Measurements from ENCODE around the gene CTSO.

DNA sequence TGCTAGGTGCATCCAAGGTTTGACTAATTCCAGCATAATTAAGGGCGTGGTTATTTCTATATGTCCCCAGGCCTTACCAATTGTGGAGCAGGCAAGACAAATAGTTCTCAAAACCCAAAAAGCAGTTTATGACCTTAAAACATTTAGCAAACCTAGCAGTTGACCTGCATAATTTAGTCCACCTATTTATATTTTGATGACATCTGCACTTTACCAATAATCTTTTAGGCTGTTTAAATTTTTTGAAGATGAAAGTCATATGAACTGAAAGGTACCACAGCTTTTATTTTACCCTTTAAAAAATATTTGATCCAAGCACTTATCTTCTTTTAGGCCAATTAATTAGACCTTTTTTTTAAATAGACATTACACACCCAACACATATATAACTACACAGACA lies 77.8 kb downstream of the CTSO start:
- TF ChIP-seq, protein P1, sequence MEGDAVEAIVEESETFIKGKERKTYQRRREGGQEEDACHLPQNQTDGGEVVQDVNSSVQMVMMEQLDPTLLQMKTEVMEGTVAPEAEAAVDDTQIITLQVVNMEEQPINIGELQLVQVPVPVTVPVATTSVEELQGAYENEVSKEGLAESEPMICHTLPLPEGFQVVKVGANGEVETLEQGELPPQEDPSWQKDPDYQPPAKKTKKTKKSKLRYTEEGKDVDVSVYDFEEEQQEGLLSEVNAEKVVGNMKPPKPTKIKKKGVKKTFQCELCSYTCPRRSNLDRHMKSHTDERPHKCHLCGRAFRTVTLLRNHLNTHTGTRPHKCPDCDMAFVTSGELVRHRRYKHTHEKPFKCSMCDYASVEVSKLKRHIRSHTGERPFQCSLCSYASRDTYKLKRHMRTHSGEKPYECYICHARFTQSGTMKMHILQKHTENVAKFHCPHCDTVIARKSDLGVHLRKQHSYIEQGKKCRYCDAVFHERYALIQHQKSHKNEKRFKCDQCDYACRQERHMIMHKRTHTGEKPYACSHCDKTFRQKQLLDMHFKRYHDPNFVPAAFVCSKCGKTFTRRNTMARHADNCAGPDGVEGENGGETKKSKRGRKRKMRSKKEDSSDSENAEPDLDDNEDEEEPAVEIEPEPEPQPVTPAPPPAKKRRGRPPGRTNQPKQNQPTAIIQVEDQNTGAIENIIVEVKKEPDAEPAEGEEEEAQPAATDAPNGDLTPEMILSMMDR (IDR thresholded peaks at IDR 0.05; ENCODE audit: insufficient read depth, low read depth, low read length), result no peak
- TF ChIP-seq EZH2 (IDR thresholded peaks at IDR 0.05; ENCODE audit: insufficient read depth, low read length), result no peak

All from astrocyte (in vitro differentiated cells and primary cell).